Activated CD4-positive, alpha-beta T cell treated with anti-CD3 and anti-CD28 coated beads for 48 hours (primary cell): ENCODE measurements around the gene EDC4.
A peak's percentile ranks its signal among the peaks of the same experiment; 100 is the strongest.

Experiments
- DNase-seq: peaks from one replicate; pipeline ENCODE4 v3.0.0-alpha.2; 2020

The EDC4 gene

DNA sequence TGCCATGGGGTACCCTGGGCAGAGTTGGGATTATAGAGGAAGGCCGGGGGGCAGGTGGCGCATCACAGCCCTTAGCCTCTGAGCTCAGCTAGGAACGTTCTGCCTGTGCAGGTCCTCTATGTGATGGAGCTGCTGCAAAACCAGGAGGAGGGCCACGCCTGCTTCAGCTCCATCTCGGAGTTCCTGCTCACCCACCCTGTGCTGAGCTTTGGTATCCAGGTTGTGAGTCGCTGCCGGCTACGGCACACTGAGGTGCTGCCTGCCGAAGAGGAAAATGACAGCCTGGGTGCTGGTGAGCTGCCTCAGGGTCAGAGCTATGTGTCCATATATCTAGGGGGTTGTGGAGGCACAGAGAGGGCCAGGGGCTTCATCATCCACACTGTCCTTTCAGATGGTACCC, 6.0 kb downstream of the EDC4 start:
- no peak for DNase-seq

DNA sequence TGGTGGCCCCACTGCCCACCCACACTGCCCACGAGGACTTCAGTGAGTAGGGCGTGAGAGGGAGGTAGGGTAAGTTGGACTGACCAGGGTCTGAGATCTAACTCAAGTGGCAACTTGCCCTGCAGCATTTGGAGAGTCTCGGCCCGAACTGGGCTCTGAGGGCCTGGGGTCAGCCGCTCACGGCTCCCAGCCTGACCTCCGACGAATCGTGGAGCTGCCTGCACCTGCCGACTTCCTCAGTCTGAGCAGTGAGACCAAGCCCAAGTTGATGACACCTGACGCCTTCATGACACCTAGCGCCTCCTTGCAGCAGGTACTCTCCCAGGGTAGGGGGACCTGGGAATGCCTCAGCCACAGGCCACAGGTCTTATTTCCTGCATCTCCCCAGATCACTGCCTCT, 6.6 kb downstream of the EDC4 start:
- DNase-seq: no peak

DNA sequence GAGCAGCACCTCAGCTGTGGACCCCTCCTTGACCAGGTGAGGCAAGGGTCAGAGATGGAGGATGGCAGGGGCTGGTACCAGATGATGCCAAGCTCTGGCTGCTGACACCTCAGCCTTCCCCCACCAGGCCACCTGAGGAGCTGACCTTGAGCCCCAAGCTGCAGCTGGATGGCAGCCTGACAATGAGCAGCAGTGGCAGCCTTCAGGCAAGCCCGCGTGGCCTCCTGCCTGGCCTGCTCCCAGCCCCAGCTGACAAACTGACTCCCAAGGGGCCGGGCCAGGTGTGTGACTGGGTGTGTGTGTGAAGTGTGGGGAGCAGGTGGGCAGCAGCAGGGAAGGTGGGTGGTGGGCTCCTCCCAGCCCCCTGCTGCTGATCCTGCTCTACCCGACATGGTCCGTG, 7.1 kb downstream of the EDC4 start:
- DNase-seq: no peak

DNA sequence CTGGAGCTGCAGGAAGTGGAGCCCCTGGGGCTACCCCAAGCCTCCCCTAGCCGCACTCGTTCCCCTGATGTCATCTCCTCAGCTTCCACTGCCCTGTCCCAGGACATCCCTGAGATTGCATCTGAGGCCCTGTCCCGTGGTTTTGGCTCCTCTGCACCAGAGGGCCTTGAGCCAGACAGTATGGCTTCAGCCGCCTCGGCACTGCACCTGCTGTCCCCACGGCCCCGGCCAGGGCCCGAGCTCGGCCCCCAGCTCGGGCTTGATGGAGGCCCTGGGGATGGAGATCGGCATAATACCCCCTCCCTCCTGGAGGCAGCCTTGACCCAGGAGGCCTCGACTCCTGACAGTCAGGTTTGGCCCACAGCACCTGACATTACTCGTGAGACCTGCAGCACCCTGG, 7.7 kb downstream of the EDC4 start:
- DNase-seq: no peak

DNA sequence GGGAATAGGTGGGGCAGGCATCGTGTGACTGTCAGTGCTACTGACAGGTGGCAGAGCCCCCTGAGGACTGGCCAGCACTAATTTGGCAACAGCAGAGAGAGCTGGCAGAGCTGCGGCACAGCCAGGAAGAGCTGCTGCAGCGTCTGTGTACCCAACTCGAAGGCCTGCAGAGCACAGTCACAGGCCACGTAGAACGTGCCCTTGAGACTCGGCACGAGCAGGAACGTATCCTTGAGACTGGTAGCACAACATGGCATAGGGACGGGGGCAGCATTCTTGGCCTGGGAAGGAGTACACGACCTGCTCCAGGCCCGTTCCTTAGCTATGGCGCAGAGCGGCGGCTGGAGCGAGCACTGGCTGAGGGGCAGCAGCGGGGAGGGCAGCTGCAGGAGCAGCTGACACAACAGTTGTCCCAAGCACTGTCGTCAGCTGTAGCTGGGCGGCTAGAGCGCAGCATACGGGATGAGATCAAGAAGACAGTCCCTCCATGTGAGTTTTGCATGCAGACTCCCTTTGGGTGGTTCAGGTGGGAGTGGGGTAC, 8.8 kb downstream of the EDC4 start:
- DNase-seq: no peak

DNA sequence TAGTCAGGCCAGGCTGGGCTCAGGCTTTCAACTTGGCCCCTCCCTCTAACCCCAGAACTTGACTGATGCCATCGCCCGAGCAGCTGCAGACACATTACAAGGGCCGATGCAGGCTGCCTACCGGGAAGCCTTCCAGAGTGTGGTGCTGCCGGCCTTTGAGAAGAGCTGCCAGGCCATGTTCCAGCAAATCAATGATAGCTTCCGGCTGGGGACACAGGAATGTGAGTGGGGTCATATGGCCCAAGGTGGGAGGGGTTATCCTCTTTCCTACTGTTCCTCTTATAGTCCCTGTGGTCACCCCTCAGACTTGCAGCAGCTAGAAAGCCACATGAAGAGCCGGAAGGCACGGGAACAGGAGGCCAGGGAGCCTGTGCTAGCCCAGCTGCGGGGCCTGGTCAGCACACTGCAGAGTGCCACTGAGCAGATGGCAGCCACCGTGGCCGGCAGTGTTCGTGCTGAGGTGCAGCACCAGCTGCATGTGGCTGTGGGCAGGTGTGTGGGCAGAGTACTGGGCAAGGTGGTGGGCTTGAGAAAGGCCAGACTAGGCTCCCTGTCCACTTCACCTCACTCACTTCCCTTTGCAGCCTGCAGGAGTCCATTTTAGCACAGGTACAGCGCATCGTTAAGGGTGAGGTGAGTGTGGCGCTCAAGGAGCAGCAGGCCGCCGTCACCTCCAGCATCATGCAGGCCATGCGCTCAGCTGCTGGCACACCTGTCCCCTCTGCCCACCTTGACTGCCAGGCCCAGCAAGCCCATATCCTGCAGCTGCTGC, 9.7 kb downstream of the EDC4 start:
- DNase-seq: no peak

DNA sequence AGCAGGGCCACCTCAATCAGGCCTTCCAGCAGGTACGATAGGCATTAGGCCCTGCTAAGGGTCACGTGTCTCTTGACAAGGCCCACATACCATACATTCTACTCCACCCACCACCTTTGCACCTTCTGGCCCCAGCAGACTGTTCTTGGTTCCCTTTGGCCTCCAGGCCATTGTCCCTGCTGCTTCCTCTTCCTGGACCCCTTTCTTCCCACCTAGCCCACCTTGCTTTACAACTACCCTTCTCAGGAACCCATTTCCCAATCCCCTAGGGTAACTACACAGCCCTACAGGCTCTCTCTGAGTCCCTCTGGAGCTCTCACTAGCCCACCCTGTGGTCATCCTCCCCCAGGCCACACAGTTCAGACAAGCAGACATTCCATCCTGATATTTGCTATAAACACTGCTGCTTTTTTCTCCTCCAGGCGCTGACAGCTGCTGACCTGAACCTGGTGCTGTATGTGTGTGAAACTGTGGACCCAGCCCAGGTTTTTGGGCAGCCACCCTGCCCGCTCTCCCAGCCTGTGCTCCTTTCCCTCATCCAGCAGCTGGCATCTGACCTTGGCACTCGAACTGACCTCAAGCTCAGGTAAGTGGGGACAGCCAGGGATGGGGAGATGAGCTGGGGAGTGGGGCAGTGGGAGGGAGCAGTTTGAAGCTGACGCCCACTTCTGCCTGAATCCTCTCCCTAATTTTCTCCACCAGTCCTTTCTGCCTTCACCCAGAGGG, 10.5 kb downstream of the EDC4 start:
- DNase-seq: no peak

DNA sequence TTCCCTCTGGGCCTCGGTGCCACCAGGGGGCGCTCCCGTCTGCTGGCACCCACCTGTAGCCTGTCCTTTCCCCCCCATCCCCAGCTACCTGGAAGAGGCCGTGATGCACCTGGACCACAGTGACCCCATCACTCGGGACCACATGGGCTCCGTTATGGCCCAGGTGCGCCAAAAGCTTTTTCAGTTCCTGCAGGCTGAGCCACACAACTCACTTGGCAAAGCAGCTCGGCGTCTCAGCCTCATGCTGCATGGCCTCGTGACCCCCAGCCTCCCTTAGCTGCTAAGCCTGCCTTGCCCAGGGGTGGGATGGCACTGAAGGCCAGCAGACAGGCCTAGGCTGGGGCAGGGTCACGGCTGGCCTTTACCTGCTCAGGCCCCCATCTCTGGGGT, 11.0 kb downstream of the EDC4 start:
- DNase-seq: peak; percentile 81

DNA sequence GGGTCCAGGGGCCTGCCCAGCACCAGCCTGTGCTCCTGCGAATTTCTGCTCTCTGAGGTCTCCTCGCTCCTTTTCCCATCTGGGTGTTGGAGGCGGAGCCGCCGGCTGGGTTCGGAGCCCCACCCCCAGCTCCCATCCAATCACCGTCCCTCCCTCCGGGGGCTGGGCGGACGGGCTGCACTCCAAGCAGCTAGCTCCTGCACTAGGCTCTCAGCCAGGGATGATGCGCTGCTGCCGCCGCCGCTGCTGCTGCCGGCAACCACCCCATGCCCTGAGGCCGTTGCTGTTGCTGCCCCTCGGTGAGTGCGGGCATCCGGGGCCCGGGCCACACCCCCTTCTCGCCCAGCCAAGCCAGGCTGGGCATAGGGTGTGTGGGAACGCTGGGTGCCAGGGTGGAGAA, 11.8 kb downstream of the EDC4 start, which contains the start of gene NRN1L:
Gene NRN1L (plus strand): TSS at position 202 of the 400 bp plus-strand sequence. CDS start 19 bp downstream, at position 221.
- no peak for DNase-seq

DNA sequence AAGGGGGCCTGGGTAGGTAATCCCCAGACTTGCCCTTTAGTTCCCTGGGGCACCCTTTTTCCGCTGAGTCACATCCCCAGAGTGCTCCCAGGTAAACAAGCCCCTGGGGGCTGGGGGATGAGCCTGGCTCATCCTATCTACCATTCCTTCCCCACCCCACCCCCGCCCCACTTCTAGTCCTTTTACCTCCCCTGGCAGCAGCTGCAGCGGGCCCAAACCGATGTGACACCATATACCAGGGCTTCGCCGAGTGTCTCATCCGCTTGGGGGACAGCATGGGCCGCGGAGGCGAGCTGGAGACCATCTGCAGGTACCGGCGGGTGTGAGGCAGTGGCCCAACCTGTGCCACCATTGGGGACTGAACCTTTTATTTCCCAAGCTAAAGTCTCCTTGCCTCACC, 12.7 kb downstream of the EDC4 start:
- no peak for DNase-seq

DNA sequence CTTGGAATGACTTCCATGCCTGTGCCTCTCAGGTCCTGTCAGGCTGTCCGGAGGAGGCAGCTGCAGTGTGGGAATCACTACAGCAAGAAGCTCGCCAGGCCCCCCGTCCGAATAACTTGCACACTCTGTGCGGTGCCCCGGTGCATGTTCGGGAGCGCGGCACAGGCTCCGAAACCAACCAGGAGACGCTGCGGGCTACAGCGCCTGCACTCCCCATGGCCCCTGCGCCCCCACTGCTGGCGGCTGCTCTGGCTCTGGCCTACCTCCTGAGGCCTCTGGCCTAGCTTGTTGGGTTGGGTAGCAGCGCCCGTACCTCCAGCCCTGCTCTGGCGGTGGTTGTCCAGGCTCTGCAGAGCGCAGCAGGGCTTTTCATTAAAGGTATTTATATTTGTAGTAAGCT, 13.1 kb downstream of the EDC4 start:
- no peak for DNase-seq

DNA sequence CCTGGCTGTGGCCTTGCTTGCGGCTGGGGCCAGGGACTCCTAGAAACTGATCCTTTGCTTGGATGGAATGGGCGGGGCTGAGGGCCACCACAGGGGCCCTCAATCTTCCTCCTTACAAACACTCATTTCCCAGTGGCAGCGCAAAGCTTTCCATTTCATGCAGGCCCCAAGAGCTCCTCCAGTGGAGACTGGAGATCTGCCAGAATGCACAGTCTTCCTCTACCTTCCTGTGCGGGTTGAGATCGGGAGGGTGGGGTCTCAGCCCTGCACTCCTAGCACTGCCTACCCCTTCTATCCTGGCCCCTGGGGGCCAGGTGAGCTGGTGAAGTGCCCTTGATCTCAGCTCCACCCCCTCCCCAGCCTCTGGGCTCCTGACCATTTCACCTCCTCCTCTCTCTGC, 13.5 kb downstream of the EDC4 start:
- no peak for DNase-seq

DNA sequence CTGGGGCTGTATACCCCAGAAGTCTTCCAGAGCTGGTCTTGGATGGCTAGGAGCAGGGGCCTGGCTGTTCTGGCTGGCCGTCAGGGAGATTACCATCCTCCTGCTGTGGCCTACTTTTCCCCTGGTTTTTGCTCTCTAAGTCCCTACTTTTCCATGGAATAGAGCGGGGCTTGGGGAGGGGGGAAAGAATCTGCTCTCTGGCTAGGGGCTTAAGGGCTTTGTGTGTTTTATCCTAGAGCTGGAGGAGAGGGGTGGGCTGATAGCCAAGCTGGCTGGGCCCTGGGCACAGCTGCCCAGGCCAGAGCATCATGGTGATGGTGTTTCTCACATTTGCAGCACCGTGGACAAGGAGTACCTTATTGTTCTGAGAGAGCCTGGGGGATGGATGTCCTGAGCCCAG, 15.5 kb downstream of the EDC4 start:
- DNase-seq: no peak

DNA sequence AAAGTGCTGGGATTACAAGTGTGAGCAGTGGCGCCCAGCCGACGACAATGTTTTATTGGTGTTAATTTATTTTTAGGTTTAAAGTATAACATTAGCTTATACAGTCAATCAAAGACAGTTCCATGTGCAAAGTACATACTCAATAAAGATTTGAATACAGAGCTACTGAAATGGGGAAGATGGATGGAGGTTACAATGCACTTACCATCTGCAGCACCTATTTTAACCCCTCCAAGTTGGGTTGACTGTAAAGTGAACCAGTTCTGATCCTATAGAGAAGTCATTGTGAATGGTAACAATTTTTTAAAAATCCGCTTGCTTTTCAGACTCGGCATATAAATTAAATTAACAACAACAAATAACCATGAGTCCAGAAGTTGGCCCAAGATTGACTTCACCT, 19.5 kb downstream of the EDC4 start:
- DNase-seq: no peak

DNA sequence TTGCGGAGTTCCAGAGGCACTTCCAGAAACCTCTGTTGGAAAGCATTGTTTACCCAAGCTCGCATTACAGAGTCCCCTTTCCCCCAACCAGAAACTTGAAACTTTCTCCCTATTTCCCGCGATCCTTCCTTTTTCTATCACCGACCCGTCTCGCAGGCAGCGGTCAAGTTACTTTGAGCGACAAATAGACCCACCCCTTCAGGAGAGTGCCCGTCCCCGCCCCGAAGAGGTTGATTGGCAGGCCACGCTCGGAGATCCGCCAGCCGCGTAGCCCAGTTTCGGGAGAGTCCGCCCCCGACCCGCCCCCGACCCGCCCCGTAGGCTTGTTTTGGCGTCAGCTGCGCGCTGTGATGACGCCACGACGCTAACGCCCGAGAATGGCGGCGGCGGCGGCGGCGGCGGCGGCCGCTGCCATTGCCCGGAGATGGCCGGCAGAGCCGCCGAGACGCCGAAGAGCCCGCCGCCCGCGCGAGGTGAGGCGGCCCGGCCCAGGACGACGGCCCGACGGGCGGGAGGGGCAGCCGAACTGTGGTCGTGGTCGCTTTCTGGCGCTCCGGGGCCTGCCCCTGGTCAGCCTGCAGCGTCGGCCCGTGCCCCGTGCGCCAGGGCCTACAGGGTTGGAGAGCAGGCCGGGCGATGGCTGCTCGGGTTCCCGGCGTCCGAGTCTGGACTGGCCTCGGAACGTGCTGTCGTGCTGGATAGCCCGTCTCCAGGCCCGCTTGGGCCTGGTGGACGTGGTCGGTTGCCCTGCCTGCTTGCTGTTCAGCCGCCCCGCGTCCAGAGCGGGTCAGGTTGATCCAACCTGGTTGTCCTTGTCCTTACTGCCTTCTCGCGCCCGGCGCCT, 20.3 kb downstream of the EDC4 start, which contains the start of gene PSKH1:
Gene PSKH1 (plus strand): TSS at position 356 of the 844 bp plus-strand sequence. CDS start 15,496 bp downstream, outside the sequence.
- peak; percentile 97 for DNase-seq

DNA sequence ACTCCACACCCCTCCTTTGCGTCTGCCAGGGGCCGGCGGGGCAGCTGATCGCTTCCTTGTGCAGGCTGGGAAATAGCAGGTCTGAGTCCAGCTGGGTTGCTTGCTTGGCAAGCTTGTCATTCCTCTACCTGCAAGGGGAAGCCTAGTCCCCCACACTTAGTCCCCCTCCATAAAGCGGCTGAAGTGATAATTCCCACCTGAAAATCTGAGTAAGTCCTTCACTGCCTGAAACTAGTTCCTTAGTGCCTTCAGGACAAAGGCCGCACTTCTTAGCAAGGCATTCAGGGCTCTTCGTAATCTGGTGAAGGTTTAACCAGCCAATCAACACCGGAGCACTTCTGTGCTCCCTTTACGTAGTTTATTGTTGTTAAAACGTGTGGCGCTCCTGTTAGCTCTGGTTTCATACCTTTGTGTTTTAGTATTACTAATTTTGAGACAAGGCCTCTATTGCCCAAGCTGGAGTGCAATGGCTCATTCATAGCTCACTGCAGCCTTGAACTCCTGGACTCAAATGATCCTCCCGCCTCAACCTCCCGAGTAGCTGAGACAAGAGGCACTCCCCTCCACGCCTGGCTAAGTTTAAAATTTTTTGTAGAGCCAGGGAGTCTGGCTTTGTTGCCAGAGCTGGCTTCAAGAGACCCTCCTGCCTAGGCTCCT, 21.0 kb downstream of the EDC4 start:
- peak; percentile 12 for DNase-seq

DNA sequence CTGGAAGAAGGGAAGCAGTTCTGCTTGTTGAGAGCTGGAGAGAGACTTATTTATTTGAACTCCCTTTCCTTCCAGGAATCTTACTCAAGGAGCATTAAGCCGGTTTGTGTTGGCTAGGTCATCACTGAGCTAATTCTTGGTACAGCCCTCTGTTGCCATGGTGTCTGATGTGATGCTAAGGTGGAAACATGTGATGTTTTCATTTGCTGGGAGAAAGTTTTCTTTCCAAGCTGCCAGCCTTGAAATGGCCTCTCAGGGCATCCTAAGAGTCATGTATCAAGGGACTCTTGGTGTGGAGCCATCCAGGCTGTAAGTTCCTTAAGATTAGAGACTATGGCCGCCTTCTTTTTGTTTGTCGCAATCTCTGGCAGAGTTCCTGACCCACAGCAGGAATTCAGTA, 24.4 kb downstream of the EDC4 start:
- DNase-seq: no peak

DNA sequence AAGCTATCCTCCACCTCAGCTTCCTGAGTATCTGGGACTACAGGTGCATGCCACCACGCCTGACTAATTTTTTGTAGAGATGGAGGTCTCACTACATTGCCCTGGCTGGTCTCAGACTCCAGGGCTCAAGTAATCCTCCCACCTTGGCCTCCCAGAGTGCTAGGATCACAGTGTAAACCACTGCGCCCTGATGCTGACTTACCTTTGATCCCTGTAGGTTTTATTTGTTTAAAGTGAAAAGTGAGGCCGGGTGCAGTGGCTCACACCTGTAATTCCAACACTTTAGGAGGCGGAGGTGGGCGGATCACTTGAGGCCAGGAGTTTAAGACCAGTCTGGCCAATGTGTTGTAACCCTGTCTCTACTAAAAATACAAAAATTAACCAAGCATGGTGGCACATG, 28.9 kb downstream of the EDC4 start:
- DNase-seq: no peak

DNA sequence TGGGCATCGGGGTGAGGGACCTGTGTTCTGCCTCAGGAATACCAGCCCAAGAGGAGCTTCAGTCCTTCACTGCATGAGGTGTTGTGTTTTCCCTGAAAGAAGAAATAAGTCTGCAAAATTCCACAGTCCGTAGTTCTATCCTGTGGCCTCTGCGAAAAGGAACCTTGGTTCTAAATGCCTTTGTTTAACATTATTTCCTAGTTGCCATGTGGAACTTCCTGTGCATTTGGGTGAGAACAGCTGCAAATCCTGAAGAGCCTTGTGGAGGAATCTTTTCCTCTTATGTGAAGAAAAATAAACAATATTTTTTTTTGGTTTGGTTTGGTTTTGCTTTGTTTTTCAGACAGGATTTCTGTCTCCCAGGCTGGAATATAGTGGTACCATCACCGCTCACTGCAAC, 30.0 kb downstream of the EDC4 start:
- no peak for DNase-seq

DNA sequence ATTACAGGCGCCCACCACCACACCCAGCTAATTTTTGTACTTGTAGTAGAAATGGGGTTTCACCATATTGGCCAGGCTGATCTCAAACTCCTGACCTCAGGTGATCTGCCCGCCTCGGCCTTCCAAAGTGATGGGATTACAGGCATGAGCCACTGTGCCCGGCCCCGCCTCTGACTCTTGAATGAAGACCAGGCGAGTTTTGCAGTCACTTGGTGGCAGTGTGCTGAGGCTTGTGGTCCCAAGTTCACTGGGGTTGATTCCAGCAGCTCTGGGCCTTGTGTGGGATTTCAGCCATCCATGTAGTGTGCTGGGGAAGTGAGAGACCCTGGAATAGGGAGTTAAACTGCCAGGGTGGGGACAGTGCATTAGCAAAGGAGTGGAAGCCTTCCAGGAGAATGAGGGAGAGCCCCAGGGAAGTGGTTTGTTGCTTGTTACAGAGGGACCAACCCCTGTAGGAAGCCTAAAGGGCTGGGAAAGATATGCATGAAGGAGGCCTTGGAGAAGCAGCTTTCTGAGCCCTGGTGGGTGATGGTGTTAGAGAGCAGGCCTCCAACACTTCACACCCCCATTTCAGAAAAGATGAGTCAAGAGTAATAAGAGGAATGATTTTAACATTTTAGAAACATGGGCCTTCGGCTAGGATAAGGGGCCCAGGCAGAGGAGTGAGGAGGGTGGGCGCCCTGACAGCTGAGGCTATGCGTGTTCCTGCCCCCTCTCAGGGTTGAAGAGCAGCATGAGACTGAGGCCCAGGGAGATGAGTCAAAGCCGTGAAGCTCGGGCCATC, 34.7 kb downstream of the EDC4 start:
- no peak for DNase-seq

DNA sequence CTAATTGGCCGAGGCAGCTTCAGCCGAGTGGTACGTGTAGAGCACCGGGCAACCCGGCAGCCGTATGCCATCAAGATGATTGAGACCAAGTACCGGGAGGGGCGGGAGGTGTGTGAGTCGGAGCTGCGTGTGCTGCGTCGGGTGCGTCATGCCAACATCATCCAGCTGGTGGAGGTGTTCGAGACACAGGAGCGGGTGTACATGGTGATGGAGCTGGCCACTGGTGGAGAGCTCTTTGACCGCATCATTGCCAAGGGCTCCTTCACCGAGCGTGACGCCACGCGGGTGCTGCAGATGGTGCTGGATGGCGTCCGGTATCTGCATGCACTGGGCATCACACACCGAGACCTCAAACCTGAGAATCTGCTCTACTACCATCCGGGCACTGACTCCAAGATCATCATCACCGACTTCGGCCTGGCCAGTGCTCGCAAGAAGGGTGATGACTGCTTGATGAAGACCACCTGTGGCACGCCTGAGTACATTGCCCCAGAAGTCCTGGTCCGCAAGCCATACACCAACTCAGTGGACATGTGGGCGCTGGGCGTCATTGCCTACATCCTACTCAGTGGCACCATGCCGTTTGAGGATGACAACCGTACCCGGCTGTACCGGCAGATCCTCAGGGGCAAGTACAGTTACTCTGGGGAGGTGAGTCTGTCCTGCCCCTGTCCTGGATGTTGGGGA, 36.3 kb downstream of the EDC4 start:
- DNase-seq: no peak
